Occipital lobe (tissue), 2 donors: Measurements from ENCODE around the gene CERS2. TPM values are rescaled to one million over a fixed set of nuclear protein-coding genes. Genes with fewer than 3 reads are reported as not detected.
"Not testable (repeated sequence)": the region's sequence is repeated elsewhere in the genome, so short reads cannot be mapped to it uniquely, and the experiment has no call there.

Experiments
- DNase-seq: peaks from one replicate; lab custom pipeline; 2025; lab: John Stamatoyannopoulos, UW
- total RNA-seq: library from RNA; depleted of rRNA; stranded (reverse); fragments of >200 nt; gene quantifications from one replicate; pipeline ENCODE4 v1.2.3, GENCODE V29; 2014

Gene CERS2
- total RNA-seq, 1 donor from 2014 or later = 35.6 TPM

- peak; percentile 21 for DNase-seq
Measured at GRCh38 chr1:150970808-150971582, 3.6 kb downstream of the CERS2 start.

GRCh38 chr1:150969626-150970025 is 5.0 kb downstream of the CERS2 start:
- no peak for DNase-seq

- DNase-seq = peak; percentile 40
Measured at GRCh38 chr1:150968491-150968890, 6.1 kb downstream of the CERS2 start.

GRCh38 chr1:150967936-150968335 is 6.7 kb downstream of the CERS2 start:
- no peak for DNase-seq

GRCh38 chr1:150966011-150966410 is 8.6 kb downstream of the CERS2 start:
- DNase-seq = no peak

GRCh38 chr1:150965605-150966004 is 9.0 kb downstream of the CERS2 start:
- no peak for DNase-seq

GRCh38 chr1:150964164-150964489 is 10.5 kb downstream of the CERS2 start:
- no peak for DNase-seq

- DNase-seq = no peak
Measured at GRCh38 chr1:150963321-150964163, 11.1 kb downstream of the CERS2 start.

- DNase-seq = no peak
Measured at GRCh38 chr1:150961756-150962155, 12.9 kb downstream of the CERS2 start.

GRCh38 chr1:150960646-150961045 is 14.0 kb downstream of the CERS2 start:
- DNase-seq = no peak

GRCh38 chr1:150957666-150958065 is 17.0 kb downstream of the CERS2 start:
- DNase-seq = no peak

- DNase-seq = no peak
Measured at GRCh38 chr1:150955280-150955679, 19.4 kb downstream of the CERS2 start.

- no peak for DNase-seq
Measured at GRCh38 chr1:150954708-150955107, 19.9 kb downstream of the CERS2 start.

GRCh38 chr1:150944856-150945255 is 29.8 kb downstream of the CERS2 start:
- DNase-seq = no peak

- DNase-seq = no peak
Measured at GRCh38 chr1:150931773-150932172, 42.9 kb downstream of the CERS2 start.

- not testable (repeated sequence) for DNase-seq
Measured at GRCh38 chr1:150928775-150929174, 45.9 kb downstream of the CERS2 start.

GRCh38 chr1:150928286-150928685 is 46.3 kb downstream of the CERS2 start:
- no peak for DNase-seq

- no peak for DNase-seq
Measured at GRCh38 chr1:150927624-150928023, 47.0 kb downstream of the CERS2 start.

GRCh38 chr1:150926097-150926741 is 48.4 kb downstream of the CERS2 start, which contains the start of gene SETDB1:
Gene SETDB1, plus strand, starts transcription at chr1:150926363. Its CDS starts 1,352 bp downstream, at chr1:150927715.
- peak; percentile 86 for DNase-seq

GRCh38 chr1:150925080-150925479 is 49.6 kb downstream of the CERS2 start:
- DNase-seq = no peak

GRCh38 chr1:150922519-150922975 is 52.1 kb downstream of the CERS2 start:
- peak; percentile 6 for DNase-seq

GRCh38 chr1:150917387-150917786 is 57.2 kb downstream of the CERS2 start:
- no peak for DNase-seq
